ENCODE data around the gene TOX2.

DNA sequence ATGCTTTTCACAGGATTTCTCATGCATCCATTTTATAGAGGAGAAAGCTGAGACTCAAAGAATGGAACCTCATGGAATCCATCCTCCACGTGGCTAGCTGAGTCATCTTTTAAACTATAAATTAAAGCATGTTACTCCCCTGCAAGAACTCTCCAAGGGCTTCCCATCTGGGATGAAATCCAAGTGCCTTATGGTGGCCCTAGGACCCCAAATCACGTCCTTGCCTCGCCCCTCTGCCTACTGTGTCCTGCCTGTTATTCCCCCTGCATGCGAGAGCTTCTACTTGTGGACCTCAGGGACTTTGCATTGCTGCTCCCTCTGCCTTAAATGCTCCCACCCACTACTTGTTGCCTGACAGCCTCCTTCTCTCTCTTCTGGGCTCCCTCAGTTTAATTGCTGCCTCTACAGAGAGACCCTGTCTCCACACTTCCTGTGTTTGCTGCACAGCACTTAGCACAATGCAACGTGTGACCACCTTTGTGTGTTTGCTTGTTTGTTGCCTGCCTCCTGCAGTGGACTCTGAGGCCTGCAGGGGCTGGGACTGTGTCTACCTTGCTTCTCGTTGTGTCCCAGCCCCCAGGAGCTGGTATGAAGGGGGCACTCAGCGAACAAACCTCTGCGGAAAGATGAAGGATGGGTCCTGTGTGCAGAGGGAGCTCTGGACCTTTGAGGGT is 39.4 kb downstream of the TOX2 start:
- TF ChIP-seq CTCF (conservative IDR thresholded peaks at IDR 0.05; ENCODE audit: low read length): no peak
- no peak for TF ChIP-seq EZH2phosphoT487 (IDR thresholded peaks at IDR 0.05; ENCODE audit: borderline replicate concordance, low read depth, low read length)
